IPS-15b (cell line): Measurements from ENCODE around the gene HIPK3.

Experiments
- H3K27me3 ChIP-seq: one replicate; pipeline ENCODE4 v1.6.1; 2013; ENCODE audit warnings: low read length; ENCODE audit not compliant: control insufficient read depth, insufficient read depth
- H3K36me3 ChIP-seq: one replicate; pipeline ENCODE4 v1.6.1; 2013; ENCODE audit warnings: low read length; ENCODE audit not compliant: control insufficient read depth, insufficient read depth
- H3K4me1 ChIP-seq: one replicate; pipeline ENCODE4 v1.6.1; 2013; ENCODE audit warnings: mild to moderate bottlenecking, low read length; ENCODE audit not compliant: control insufficient read depth, insufficient read depth
- H3K4me3 ChIP-seq: one replicate; pipeline ENCODE4 v1.5.1; 2013; ENCODE audit warnings: low read depth, low read length
- H3K9ac ChIP-seq: one replicate; pipeline ENCODE4 v1.6.1; 2013; ENCODE audit warnings: low read depth, mild to moderate bottlenecking, low read length
- H3K9me3 ChIP-seq: one replicate; pipeline ENCODE4 v1.6.1; 2013; ENCODE audit warnings: mild to moderate bottlenecking, low read length; ENCODE audit not compliant: control insufficient read depth, insufficient read depth

HIPK3 gene

DNA sequence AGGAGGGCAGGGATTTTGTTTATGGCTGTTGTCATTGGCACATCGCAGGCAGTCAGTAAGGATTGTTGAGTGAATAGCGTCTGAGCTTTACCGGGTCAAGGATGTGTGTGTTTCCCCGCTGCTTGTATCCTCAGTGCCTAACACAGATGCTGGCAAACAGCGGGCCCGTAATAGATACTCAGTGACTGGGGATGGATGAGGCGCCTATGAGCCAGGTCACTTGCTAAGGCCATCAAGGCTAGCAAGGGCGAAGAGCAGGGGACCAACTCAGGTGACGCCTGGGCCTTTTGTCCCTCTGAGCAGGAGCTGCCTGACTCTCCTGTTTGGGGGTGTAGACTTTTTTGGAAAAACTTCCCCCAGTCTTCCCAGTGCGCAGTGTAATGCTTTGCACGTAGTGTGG, 118.1 kb downstream of the HIPK3 start:
- peak overlapping the region; percentile 68 for H3K4me3 ChIP-seq
- H3K36me3 ChIP-seq = no peaks in the 10 kb centered on the region
- peaks cover 5% of the 10 kb centered on the region for H3K4me1 ChIP-seq
- peaks cover 41% of the 10 kb centered on the region for H3K27me3 ChIP-seq
- no peak overlapping the region for H3K9ac ChIP-seq
- H3K9me3 ChIP-seq = no peaks in the 10 kb centered on the region

DNA sequence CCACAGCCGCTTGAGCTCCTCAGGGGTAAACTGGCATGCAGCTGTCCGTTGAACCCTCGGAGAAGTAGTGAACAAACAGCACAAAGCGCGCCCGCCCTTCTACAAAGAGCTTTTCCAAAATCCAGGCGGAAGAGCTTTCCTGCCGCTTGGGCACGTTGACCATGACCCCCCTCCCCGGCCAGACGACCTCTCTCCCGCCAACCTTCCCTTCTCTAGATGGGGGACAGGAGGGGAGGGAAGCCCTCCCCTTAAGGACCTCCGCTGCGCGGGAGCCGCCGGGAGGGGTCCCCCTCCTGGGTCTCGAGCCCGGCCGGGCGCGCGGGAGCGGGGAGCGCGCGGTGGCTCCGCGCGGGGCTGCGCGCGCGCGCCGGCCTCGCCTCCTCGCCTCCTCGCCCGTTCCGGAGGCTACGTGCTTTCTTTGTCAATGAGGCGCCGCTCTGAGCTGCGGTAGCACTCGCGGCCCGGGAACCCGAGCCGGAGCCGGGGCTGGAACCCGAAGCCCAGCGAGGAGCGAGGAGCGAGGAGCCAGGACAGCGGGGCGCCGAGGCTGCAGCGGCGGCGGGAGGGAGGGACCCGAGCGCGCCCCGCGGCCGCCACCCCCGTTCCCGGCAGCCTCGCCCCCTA, 118.6 kb downstream of the HIPK3 start, which contains the start of gene KIAA1549L:
KIAA1549L (plus strand) TSS at position 421 of the 624 bp plus-strand sequence.
- Histone ChIP-seq H3K4me3 (peak within 1 kb of the TSS; percentile 68), H3K9ac (no peak within 1 kb of the TSS), H3K4me1 (peaks cover 5% of the 10 kb centered on the region), H3K9me3 (no peaks in the 10 kb centered on the region), H3K36me3 (no peaks in the 10 kb centered on the region), H3K27me3 (peaks cover 41% of the 10 kb centered on the region)

- H3K9me3 ChIP-seq = no peaks in the 10 kb centered on the region
- H3K4me3 ChIP-seq = peak overlapping the region; percentile 68
- H3K27me3 ChIP-seq = peaks cover 41% of the 10 kb centered on the region
- H3K4me1 ChIP-seq = peaks cover 5% of the 10 kb centered on the region
- H3K36me3 ChIP-seq = no peaks in the 10 kb centered on the region
- no peak overlapping the region for H3K9ac ChIP-seq
Observed at GRCh38 chr11:33376331-33377310, 119.4 kb downstream of the HIPK3 start.

DNA sequence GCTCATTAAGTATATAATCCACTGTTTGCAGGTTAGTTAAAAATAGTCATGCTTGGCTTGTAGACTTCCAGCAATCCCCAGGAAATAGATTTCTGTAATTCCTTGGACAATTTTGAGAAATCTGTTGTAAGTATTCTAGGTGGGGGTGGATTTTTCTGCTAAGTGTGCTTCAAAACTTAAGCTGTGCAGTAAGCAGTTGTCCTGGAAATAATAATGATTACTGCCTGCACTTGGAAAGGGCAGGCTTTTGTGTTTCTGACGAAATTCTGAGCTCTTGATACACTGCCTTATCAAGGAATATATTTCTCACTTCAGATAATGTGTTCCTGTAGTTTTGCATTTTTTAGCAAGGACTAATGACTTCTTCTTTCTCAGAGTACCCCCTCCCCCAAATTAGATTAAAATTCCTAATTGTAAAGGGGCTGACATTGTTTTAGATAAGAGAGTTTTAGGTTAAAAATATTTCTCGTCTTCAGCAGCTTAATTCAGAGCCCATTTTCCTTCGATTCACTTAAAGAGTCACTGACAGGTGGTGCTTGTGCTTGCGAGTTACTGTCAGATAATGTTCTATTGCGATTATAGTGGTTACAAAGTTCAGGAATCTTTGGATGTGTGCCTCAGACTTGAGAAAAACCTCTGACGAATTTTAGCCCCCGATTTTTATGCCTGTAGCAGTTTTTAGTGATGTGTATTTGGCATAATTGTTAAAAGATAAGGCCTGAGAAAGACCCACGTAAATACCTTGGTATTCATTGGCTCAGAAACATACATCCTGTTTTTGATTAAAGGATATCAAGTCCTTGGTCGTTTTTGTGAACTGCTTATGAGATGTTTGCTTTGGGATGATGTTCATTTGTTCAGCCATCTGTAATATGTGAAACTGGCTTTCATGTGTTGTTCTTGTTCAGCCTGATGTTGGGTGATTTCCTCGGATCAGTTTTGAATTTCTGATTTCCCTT, 120.5 kb downstream of the HIPK3 start:
- Histone ChIP-seq H3K36me3 (no peaks in the 10 kb centered on the region), H3K27me3 (peaks cover 41% of the 10 kb centered on the region), H3K4me1 (peaks cover 5% of the 10 kb centered on the region), H3K9me3 (no peaks in the 10 kb centered on the region), H3K4me3 (peak overlapping the region; percentile 68), H3K9ac (no peak overlapping the region)

- Histone ChIP-seq H3K4me3 (no peak overlapping the region), H3K9me3 (no peaks in the 10 kb centered on the region), H3K27me3 (peaks cover 36% of the 10 kb centered on the region), H3K4me1 (peaks cover 2% of the 10 kb centered on the region), H3K36me3 (no peaks in the 10 kb centered on the region), H3K9ac (no peak overlapping the region)
Observed at GRCh38 chr11:33379947-33380346, 122.8 kb downstream of the HIPK3 start.

DNA sequence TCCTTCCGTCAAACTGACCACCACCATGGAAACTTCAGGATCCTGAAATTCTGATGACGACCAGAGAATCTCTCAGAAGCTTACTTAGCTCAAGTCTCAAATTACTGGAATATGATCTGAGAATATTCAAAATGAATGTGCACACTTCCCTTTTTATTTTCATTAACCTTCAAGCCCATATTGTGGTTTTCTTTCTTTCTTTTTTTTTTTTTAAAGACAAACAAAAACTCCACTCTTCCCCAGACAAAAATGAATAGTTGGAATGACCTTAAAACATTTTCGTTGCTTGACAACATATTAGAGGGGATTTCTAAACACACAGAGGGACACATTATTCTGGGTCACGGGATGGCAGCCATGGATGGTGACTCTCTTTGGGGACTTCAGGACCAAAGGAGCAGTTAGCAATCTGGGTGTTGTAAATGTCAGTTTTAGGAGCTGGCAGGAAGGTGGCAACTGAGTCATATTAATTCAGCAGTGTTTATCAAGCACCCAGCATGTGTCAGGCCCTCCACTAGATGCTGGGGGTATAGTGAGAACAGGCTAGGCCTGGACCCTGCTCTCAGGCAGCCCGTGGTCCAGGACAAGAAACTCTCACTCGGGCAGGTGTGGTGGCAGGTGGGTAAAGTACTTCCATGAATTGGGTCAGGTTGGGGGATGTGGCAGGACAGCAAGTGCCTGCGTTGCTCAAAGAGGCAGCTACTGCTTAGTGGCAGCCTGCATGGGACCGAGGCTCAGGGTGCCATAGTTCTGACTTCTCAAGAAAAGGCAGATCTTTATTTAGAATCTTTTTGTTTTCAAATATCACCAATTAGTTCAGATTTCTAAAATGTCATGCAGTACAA, 126.1 kb downstream of the HIPK3 start:
- no peak overlapping the region for H3K9ac ChIP-seq
- H3K4me1 ChIP-seq = no peaks in the 10 kb centered on the region
- no peak overlapping the region for H3K4me3 ChIP-seq

GRCh38 chr11:33383920-33384209, 126.7 kb downstream of the HIPK3 start:
- H3K4me3 ChIP-seq = no peak overlapping the region
- no peaks in the 10 kb centered on the region for H3K4me1 ChIP-seq
- no peaks in the 10 kb centered on the region for H3K36me3 ChIP-seq
- peaks cover 3% of the 10 kb centered on the region for H3K9me3 ChIP-seq
- peaks cover 9% of the 10 kb centered on the region for H3K27me3 ChIP-seq
- no peak overlapping the region for H3K9ac ChIP-seq

More for the DNA sequence above, 126.1 kb downstream of the HIPK3 start:
- H3K9me3 ChIP-seq = peaks cover 3% of the 10 kb centered on the region
- H3K36me3 ChIP-seq = no peaks in the 10 kb centered on the region
- H3K27me3 ChIP-seq = peaks cover 14% of the 10 kb centered on the region

GRCh38 chr11:33384220-33384619, 127.0 kb downstream of the HIPK3 start:
- H3K36me3 ChIP-seq = no peaks in the 10 kb centered on the region
- peaks cover 3% of the 10 kb centered on the region for H3K9me3 ChIP-seq
- H3K27me3 ChIP-seq = peaks cover 5% of the 10 kb centered on the region
- H3K4me3 ChIP-seq = no peak overlapping the region
- H3K4me1 ChIP-seq = no peaks in the 10 kb centered on the region
- no peak overlapping the region for H3K9ac ChIP-seq

DNA sequence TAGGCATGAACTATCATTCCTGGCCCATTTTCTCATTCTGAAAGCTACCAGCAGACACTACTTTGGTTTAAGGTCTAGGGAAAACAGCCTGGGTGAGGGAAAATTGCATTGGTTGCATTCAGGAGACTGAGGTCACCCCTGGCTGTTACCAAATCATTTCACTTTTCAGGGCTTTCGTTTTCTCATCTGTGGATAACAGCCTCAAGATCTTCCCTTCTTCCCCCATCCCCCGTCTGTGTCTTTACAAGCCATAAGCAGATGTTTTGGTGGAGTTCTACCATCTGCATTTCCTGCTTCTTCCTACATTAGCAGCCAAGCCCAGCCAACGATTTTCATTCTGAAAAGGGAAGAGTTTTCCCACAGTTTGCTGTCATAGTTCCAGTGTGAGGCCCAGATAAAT, 130.4 kb downstream of the HIPK3 start:
- Histone ChIP-seq H3K4me1 (no peaks in the 10 kb centered on the region), H3K9ac (no peak overlapping the region), H3K27me3 (no peaks in the 10 kb centered on the region), H3K9me3 (peaks cover 3% of the 10 kb centered on the region), H3K4me3 (no peak overlapping the region), H3K36me3 (no peaks in the 10 kb centered on the region)

DNA sequence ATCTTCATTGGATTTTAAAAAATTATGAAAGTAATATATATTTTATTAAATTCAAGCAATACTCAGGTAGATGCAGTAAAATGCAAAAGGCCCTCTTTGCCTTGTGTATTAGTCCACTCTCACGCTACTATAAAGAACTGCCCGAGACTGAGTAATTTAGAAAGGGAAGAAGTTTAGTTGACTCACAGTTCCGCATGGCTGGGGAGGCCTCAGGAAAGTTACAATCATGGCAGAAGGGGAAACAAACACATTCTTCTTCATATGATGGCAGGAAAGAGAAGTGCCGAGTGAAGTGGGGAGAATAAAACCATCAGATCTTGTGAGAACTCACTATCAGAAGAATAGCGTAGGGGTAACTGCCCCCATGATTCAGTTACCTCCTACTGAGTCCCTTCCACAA, 130.8 kb downstream of the HIPK3 start:
- no peaks in the 10 kb centered on the region for H3K4me1 ChIP-seq
- no peaks in the 10 kb centered on the region for H3K27me3 ChIP-seq
- no peaks in the 10 kb centered on the region for H3K36me3 ChIP-seq
- H3K4me3 ChIP-seq = no peak overlapping the region
- H3K9me3 ChIP-seq = peaks cover 3% of the 10 kb centered on the region
- H3K9ac ChIP-seq = no peak overlapping the region
